Breast epithelium (tissue), 4 donors: ENCODE data around the gene SNUPN. TPM values are rescaled to one million over a fixed set of nuclear protein-coding genes. Genes with fewer than 3 reads are reported as not detected.
"Not testable (repeated sequence)": the region's sequence is repeated elsewhere in the genome, so short reads cannot be mapped to it uniquely, and the experiment has no call there.

Experiments
- DNase-seq, 2 donors: peaks; one replicate each; pipeline ENCODE4 v3.0.0-alpha.2; 2019; ENCODE audit warnings: low spot score in 2 of 2
- H3K27ac ChIP-seq, 2 donors: fragments of 200-600 bp; sonication (generic) in 1 of 2; one replicate each; pipeline ENCODE4 v1.5.1; 2016 to 2019; ENCODE audit warnings: mild to moderate bottlenecking in 1 of 2
- H3K27me3 ChIP-seq, 2 donors: fragments of 200-600 bp; sonication (generic) in 1 of 2; one replicate each; pipeline versions ENCODE4 v1.5.1 to v1.6.0; 2017 to 2019; ENCODE audit warnings: control low read depth in 1 of 2, mild to moderate bottlenecking in 1 of 2
- H3K36me3 ChIP-seq: fragments of 200-600 bp; one replicate; pipeline ENCODE4 v1.5.1; 2019
- H3K4me1 ChIP-seq, 2 donors: fragments of 200-600 bp; sonication (generic); one replicate each; pipeline ENCODE4 v1.5.1; 2016 to 2019; ENCODE audit warnings: control low read depth in 1 of 2
- H3K4me3 ChIP-seq, 3 donors: fragments of 200-600 bp; sonication (generic); 1 replicate in 2 of 3; 2 replicates in 1 of 3; pipeline ENCODE4 v1.5.1; 2016 to 2019; ENCODE audit warnings: mild to moderate bottlenecking in 3 of 3, moderate library complexity in 2 of 3
- H3K9me3 ChIP-seq, 2 donors: fragments of 200-600 bp; sonication (generic) in 1 of 2; one replicate each; pipeline ENCODE4 v1.5.1; 2016 to 2019; ENCODE audit warnings: control low read depth in 1 of 2
- POLR2A ChIP-seq: fragments of 450-650 bp; IDR thresholded peaks from one replicate; pipeline ENCODE4 v1.6.1; 2016; ENCODE audit warnings: antibody characterized with exemption, mild to moderate bottlenecking, moderate library complexity
- POLR2AphosphoS5 ChIP-seq, 3 donors: sonication (generic); formaldehyde crosslinking; IDR thresholded peaks; one replicate each; pipeline ENCODE4 v1.6.1; 2017; ENCODE audit warnings: antibody characterized with exemption in 3 of 3
- intact Hi-C: fragments of 100-400 bp; cut with DNase I; formaldehyde crosslinking; loops from one replicate; pipeline ENCODE4 v1.15.1; 2023; ENCODE audit warnings: low total_unique reads
- total RNA-seq, 3 donors: library from RNA; depleted of rRNA; stranded (reverse); fragments of >200 nt; gene quantifications; one replicate each; pipeline ENCODE4 v1.1.0, GENCODE V29; 2016
- TF ChIP-seq, protein P1 (sequence below), 3 donors: fragments of 450-650 bp; IDR thresholded peaks; one replicate each; pipeline ENCODE4 v1.5.1; 2016 to 2017; ENCODE audit warnings: antibody characterized with exemption in 3 of 3, mild to moderate bottlenecking in 3 of 3, moderate library complexity in 3 of 3

Gene SNUPN
- total RNA-seq, 3 donors from 2014 or later = 19.8 to 24.9 (median 23.6) TPM

DNA sequence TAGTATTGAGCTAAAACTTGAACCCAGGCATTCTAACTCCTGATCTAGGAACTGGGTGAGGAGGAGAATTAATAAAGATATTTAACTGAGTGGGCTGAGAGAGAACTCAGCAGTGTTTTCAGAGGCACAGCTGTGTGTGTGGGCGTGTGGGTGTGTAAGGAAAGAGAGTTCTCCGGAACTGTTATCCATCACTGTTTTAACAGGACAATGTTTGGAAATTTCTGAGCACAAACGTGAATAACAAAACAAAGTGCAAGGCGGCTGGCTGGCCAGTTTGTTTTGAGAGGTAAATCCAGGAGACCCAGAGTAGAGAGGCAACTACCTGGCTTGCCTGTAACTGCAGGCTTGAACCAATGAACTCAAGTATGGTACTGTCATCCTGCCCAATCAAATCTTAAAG, 41.4 kb downstream of the SNUPN start:
- Histone ChIP-seq H3K4me3 (no peak overlapping the region), H3K9me3 (no peaks in the 10 kb centered on the region), H3K27me3 (no peaks in the 10 kb centered on the region), H3K36me3 (no peaks in the 10 kb centered on the region), H3K27ac (peak overlapping the region in 1 of 2 donors; percentile 75), H3K4me1 (no peaks in the 10 kb centered on the region)
- intact Hi-C loops = no loop called here
- no peak for TF ChIP-seq POLR2A
- TF ChIP-seq POLR2AphosphoS5 (IDR thresholded peaks at IDR 0.05) = no peak
- TF ChIP-seq, protein P1, sequence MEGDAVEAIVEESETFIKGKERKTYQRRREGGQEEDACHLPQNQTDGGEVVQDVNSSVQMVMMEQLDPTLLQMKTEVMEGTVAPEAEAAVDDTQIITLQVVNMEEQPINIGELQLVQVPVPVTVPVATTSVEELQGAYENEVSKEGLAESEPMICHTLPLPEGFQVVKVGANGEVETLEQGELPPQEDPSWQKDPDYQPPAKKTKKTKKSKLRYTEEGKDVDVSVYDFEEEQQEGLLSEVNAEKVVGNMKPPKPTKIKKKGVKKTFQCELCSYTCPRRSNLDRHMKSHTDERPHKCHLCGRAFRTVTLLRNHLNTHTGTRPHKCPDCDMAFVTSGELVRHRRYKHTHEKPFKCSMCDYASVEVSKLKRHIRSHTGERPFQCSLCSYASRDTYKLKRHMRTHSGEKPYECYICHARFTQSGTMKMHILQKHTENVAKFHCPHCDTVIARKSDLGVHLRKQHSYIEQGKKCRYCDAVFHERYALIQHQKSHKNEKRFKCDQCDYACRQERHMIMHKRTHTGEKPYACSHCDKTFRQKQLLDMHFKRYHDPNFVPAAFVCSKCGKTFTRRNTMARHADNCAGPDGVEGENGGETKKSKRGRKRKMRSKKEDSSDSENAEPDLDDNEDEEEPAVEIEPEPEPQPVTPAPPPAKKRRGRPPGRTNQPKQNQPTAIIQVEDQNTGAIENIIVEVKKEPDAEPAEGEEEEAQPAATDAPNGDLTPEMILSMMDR (IDR thresholded peaks at IDR 0.05) = no peak
- no peak for DNase-seq

GRCh38 chr15:75583701-75584100, 41.8 kb downstream of the SNUPN start:
- TF ChIP-seq, protein P1 (IDR thresholded peaks at IDR 0.05) = no peak
- TF ChIP-seq POLR2A (no peak), POLR2AphosphoS5 (IDR thresholded peaks at IDR 0.05) (no peak)
- Histone ChIP-seq H3K27me3 (no peaks in the 10 kb centered on the region), H3K36me3 (no peaks in the 10 kb centered on the region), H3K4me1 (no peaks in the 10 kb centered on the region), H3K9me3 (no peaks in the 10 kb centered on the region), H3K27ac (peak overlapping the region in 1 of 2 donors; percentile 33), H3K4me3 (no peak overlapping the region)
- DNase-seq = no peak
- intact Hi-C loops = no loop called here

DNA sequence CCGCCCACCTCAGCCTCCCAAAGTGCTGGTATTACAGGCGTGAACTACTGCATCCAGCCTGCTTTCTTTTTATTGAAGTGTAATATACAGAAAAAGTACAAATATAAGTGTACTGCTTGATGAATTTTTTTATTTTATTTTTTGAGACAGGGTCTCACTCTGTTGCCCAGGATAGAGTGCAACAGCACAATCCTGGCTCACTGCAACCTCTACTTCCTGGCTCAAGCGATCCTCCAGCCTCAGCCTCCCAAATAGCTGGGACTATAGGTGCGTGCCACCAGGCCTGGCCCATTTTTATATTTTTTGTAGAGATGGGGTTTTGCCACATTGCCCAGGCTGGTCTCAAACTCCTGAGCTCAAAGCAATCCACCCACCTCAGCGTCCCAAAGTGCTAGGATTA, 42.6 kb downstream of the SNUPN start:
- H3K27me3 ChIP-seq, H3K9me3 ChIP-seq, H3K4me1 ChIP-seq, intact Hi-C loops, H3K36me3 ChIP-seq, DNase-seq, H3K27ac ChIP-seq, H3K4me3 ChIP-seq: not testable (repeated sequence)

DNA sequence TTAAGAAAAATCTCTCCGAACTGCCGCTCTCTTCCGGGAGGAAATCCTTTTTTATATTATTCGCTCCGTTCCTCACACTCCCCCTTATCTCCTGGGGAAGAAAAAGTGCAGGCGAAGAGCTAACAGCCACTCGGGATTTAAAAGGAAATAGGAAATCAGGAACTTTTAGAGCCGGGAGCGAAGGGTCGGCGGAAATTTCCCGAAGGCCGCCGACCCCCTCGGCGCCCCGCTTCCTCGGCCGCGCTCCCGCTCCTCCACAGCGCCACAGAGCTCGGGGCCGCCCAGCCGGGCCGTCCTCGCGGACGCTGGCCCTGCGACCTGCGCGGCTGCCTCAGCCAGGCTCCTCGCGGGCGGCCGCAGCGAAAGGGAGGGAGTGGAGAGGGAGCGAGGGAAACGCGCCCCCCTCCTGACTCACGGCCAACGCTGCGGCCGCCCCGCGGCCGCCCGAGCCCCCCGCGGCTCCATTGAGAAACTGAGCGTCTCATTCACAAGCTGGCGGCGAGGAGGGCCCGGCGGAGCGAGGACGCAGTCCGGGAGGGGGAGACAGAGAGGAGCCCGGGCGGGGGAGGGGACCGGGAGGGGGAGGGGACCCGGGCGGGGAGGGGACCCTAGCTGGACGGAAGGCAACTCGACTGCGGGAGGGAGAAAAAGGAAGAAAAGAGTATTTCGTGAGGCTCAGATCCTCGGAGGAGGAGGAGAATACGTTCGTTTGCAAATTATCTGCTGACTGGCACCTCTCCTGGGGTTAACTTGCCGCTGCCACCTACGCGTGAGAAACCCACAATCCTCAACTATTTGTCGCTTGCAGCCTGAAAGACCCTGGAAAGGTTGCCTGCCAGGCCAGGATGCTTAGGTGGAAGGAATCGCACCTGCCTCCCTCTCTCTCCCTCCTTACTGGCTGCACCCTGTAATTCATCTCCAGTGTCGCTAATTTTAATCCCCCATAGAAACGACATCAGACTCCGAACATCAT, 46.3 kb downstream of the SNUPN start, which contains the start of gene PTPN9:
Gene PTPN9, minus strand, starts transcription at position 368 of the 973 bp plus-strand sequence. CDS start 539 bp downstream, outside the sequence.
- Histone ChIP-seq H3K36me3 (no peaks in the 10 kb centered on the region), H3K9me3 (no peaks in the 10 kb centered on the region), H3K4me1 (no peaks in the 10 kb centered on the region), H3K27me3 (no peaks in the 10 kb centered on the region), H3K27ac (peak within 1 kb of the TSS; percentile 90 to 95), H3K4me3 (peak within 1 kb of the TSS; percentile 86 to 100 (median 98))
- peak; percentile 51 to 76 for DNase-seq
- intact Hi-C loops = no loop called here
- TF ChIP-seq POLR2A (no peak), POLR2AphosphoS5 (IDR thresholded peaks at IDR 0.05) (no peak)
- TF ChIP-seq, protein P1 (IDR thresholded peaks at IDR 0.05) = no peak

- TF ChIP-seq, protein P1 (IDR thresholded peaks at IDR 0.05) = no peak
- no peak for TF ChIP-seq POLR2A
- TF ChIP-seq POLR2AphosphoS5 (IDR thresholded peaks at IDR 0.05) = no peak
- peak overlapping the region; percentile 90 to 95 for H3K27ac ChIP-seq
Observed at GRCh38 chr15:75578173-75578947, 47.2 kb downstream of the SNUPN start.

More at GRCh38 chr15:75578173-75578947, 47.2 kb downstream of the SNUPN start:
- Histone ChIP-seq H3K9me3 (no peaks in the 10 kb centered on the region), H3K4me1 (no peaks in the 10 kb centered on the region), H3K4me3 (peak overlapping the region; percentile 86 to 100 (median 98)), H3K36me3 (no peaks in the 10 kb centered on the region), H3K27me3 (no peaks in the 10 kb centered on the region)
- intact Hi-C loops = no loop called here
- no peak for DNase-seq
